Measurements from ENCODE around the gene LRP2BP.

DNA sequence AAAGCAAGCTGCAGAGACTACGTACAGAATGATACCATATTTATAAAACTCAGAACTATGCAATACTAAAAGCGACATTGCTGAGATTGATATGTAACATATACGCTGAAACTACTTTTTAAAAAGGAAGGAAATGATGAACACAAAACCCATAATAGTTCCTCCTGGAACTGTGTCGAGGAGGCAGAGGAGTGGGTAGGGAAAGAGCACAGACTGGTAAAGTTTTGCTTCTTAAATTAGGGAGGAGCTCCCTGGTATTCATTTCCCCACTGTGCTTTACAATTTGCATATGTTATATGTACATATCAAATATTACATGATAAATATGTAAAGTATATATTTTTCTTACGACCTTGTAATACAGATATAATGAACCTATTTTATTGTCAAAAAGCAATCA, 16.1 kb upstream of the LRP2BP start:
- TF ChIP-seq, protein P1, sequence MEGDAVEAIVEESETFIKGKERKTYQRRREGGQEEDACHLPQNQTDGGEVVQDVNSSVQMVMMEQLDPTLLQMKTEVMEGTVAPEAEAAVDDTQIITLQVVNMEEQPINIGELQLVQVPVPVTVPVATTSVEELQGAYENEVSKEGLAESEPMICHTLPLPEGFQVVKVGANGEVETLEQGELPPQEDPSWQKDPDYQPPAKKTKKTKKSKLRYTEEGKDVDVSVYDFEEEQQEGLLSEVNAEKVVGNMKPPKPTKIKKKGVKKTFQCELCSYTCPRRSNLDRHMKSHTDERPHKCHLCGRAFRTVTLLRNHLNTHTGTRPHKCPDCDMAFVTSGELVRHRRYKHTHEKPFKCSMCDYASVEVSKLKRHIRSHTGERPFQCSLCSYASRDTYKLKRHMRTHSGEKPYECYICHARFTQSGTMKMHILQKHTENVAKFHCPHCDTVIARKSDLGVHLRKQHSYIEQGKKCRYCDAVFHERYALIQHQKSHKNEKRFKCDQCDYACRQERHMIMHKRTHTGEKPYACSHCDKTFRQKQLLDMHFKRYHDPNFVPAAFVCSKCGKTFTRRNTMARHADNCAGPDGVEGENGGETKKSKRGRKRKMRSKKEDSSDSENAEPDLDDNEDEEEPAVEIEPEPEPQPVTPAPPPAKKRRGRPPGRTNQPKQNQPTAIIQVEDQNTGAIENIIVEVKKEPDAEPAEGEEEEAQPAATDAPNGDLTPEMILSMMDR (IDR thresholded peaks at IDR 0.05) = no peak
- no peak for TF ChIP-seq POLR2A (IDR thresholded peaks at IDR 0.05)
- no peak for TF ChIP-seq POLR2AphosphoS5 (IDR thresholded peaks at IDR 0.05)

All from gastroesophageal sphincter (tissue), 3 donors.